ENCODE results near the gene IYD.
"Not testable (repeated sequence)": the region's sequence is repeated elsewhere in the genome, so short reads cannot be mapped to it uniquely, and the experiment has no call there.

Gene IYD

GRCh38 chr6:150369408-150369807 is 596 bp downstream of the IYD start:
- Histone ChIP-seq H3K56ac (ENCODE audit: low read length) (no peak overlapping the region), H3K27me3 (ENCODE audit: insufficient read depth, low read length, poor library complexity) (no peaks in the 10 kb centered on the region), H3K4ac (ENCODE audit: low read depth, low read length) (no peak overlapping the region), H4K8ac (ENCODE audit: low read depth, low read length) (no peak overlapping the region), H3K18ac (ENCODE audit: low read length) (no peak overlapping the region), H3K79me2 (ENCODE audit: control insufficient read depth, insufficient read depth, low read length) (no peaks in the 10 kb centered on the region), H2BK120ac (ENCODE audit: low read depth, low read length) (no peak overlapping the region), H3K79me1 (ENCODE audit: low read length) (no peaks in the 10 kb centered on the region), H3K4me3 (ENCODE audit: low read length) (no peak overlapping the region), H3K9ac (ENCODE audit: low read length) (no peak overlapping the region), H3K23ac (ENCODE audit: low read length) (no peak overlapping the region), H3K36me3 (ENCODE audit: control insufficient read depth, insufficient read depth, low read length) (no peaks in the 10 kb centered on the region), H2BK5ac (ENCODE audit: low read length) (no peak overlapping the region), H3K27ac (ENCODE audit: low read depth, low read length) (no peak overlapping the region), H3K4me1 (ENCODE audit: control insufficient read depth, low read depth, low read length) (no peaks in the 10 kb centered on the region), H4K5ac (ENCODE audit: low read length) (no peak overlapping the region), H2BK15ac (replicated peaks; ENCODE audit: low read depth) (no peak overlapping the region), H2AK5ac (ENCODE audit: low read length) (no peak overlapping the region), H3K4me2 (ENCODE audit: low read length) (no peak overlapping the region)
- no peak for DNase-seq
- no CpG with 5 or more reads among the region's 2 CpGs for WGBS (ENCODE audit: extremely low coverage, insufficient coverage, low lambda C conversion rate)

GRCh38 chr6:150370112-150370511 is 1.3 kb downstream of the IYD start:
- no peak overlapping the region for H4K5ac ChIP-seq (ENCODE audit: low read length)
- no peak overlapping the region for H2BK5ac ChIP-seq (ENCODE audit: low read length)
- H3K79me1 ChIP-seq (ENCODE audit: low read length) = no peaks in the 10 kb centered on the region
- no peaks in the 10 kb centered on the region for H3K27me3 ChIP-seq (ENCODE audit: insufficient read depth, low read length, poor library complexity)
- H3K23ac ChIP-seq (ENCODE audit: low read length) = no peak overlapping the region
- no peak for DNase-seq
- no peak overlapping the region for H3K4me3 ChIP-seq (ENCODE audit: low read length)
- H3K4me2 ChIP-seq (ENCODE audit: low read length) = no peak overlapping the region
- no CpG with 5 or more reads among the region's 12 CpGs for WGBS (ENCODE audit: extremely low coverage, insufficient coverage, low lambda C conversion rate)
- H2BK120ac ChIP-seq (ENCODE audit: low read depth, low read length) = no peak overlapping the region
- H3K27ac ChIP-seq (ENCODE audit: low read depth, low read length) = no peak overlapping the region
- H3K36me3 ChIP-seq (ENCODE audit: control insufficient read depth, insufficient read depth, low read length) = no peaks in the 10 kb centered on the region
- H2BK15ac ChIP-seq (replicated peaks; ENCODE audit: low read depth) = no peak overlapping the region
- H3K79me2 ChIP-seq (ENCODE audit: control insufficient read depth, insufficient read depth, low read length) = no peaks in the 10 kb centered on the region
- H2AK5ac ChIP-seq (ENCODE audit: low read length) = no peak overlapping the region
- no peak overlapping the region for H3K56ac ChIP-seq (ENCODE audit: low read length)
- no peak overlapping the region for H3K18ac ChIP-seq (ENCODE audit: low read length)
- no peak overlapping the region for H3K9ac ChIP-seq (ENCODE audit: low read length)
- H4K8ac ChIP-seq (ENCODE audit: low read depth, low read length) = no peak overlapping the region
- no peaks in the 10 kb centered on the region for H3K4me1 ChIP-seq (ENCODE audit: control insufficient read depth, low read depth, low read length)
- no peak overlapping the region for H3K4ac ChIP-seq (ENCODE audit: low read depth, low read length)

- Histone ChIP-seq H2BK5ac (ENCODE audit: low read length) (no peak overlapping the region), H3K4ac (ENCODE audit: low read depth, low read length) (no peak overlapping the region), H3K27me3 (ENCODE audit: insufficient read depth, low read length, poor library complexity) (no peaks in the 10 kb centered on the region), H4K5ac (ENCODE audit: low read length) (no peak overlapping the region), H3K18ac (ENCODE audit: low read length) (no peak overlapping the region), H3K36me3 (ENCODE audit: control insufficient read depth, insufficient read depth, low read length) (no peaks in the 10 kb centered on the region), H3K4me1 (ENCODE audit: control insufficient read depth, low read depth, low read length) (no peaks in the 10 kb centered on the region), H2BK15ac (replicated peaks; ENCODE audit: low read depth) (no peak overlapping the region), H2BK120ac (ENCODE audit: low read depth, low read length) (no peak overlapping the region), H2AK5ac (ENCODE audit: low read length) (no peak overlapping the region), H3K4me2 (ENCODE audit: low read length) (no peak overlapping the region), H3K9ac (ENCODE audit: low read length) (no peak overlapping the region), H3K27ac (ENCODE audit: low read depth, low read length) (no peak overlapping the region), H3K79me2 (ENCODE audit: control insufficient read depth, insufficient read depth, low read length) (no peaks in the 10 kb centered on the region), H3K79me1 (ENCODE audit: low read length) (no peaks in the 10 kb centered on the region), H3K23ac (ENCODE audit: low read length) (no peak overlapping the region), H3K4me3 (ENCODE audit: low read length) (no peak overlapping the region), H4K8ac (ENCODE audit: low read depth, low read length) (no peak overlapping the region), H3K56ac (ENCODE audit: low read length) (no peak overlapping the region)
- DNase-seq = no peak
- WGBS (ENCODE audit: extremely low coverage, insufficient coverage, low lambda C conversion rate) = no CpG with 5 or more reads among the region's 2 CpGs
Observed at GRCh38 chr6:150371356-150371755, 2.5 kb downstream of the IYD start.

- H3K4ac ChIP-seq (ENCODE audit: low read depth, low read length) = no peak overlapping the region
- H4K8ac ChIP-seq (ENCODE audit: low read depth, low read length) = no peak overlapping the region
- no peak overlapping the region for H2BK120ac ChIP-seq (ENCODE audit: low read depth, low read length)
- H2BK15ac ChIP-seq (replicated peaks; ENCODE audit: low read depth) = no peak overlapping the region
- no peak overlapping the region for H3K9ac ChIP-seq (ENCODE audit: low read length)
- no peak overlapping the region for H2AK5ac ChIP-seq (ENCODE audit: low read length)
- H3K79me2 ChIP-seq (ENCODE audit: control insufficient read depth, insufficient read depth, low read length) = no peaks in the 10 kb centered on the region
- H3K4me2 ChIP-seq (ENCODE audit: low read length) = no peak overlapping the region
- H3K23ac ChIP-seq (ENCODE audit: low read length) = no peak overlapping the region
- no peaks in the 10 kb centered on the region for H3K36me3 ChIP-seq (ENCODE audit: control insufficient read depth, insufficient read depth, low read length)
- no peaks in the 10 kb centered on the region for H3K27me3 ChIP-seq (ENCODE audit: insufficient read depth, low read length, poor library complexity)
- no CpG with 5 or more reads among the region's 1 CpG for WGBS (ENCODE audit: extremely low coverage, insufficient coverage, low lambda C conversion rate)
- no peaks in the 10 kb centered on the region for H3K4me1 ChIP-seq (ENCODE audit: control insufficient read depth, low read depth, low read length)
- H2BK5ac ChIP-seq (ENCODE audit: low read length) = no peak overlapping the region
- no peak overlapping the region for H3K18ac ChIP-seq (ENCODE audit: low read length)
- no peak overlapping the region for H3K4me3 ChIP-seq (ENCODE audit: low read length)
- H3K56ac ChIP-seq (ENCODE audit: low read length) = no peak overlapping the region
- no peak for DNase-seq
- no peaks in the 10 kb centered on the region for H3K79me1 ChIP-seq (ENCODE audit: low read length)
- H4K5ac ChIP-seq (ENCODE audit: low read length) = no peak overlapping the region
- no peak overlapping the region for H3K27ac ChIP-seq (ENCODE audit: low read depth, low read length)
Observed at GRCh38 chr6:150372051-150372450, 3.2 kb downstream of the IYD start.

- Histone ChIP-seq H3K36me3 (ENCODE audit: control insufficient read depth, insufficient read depth, low read length) (no peaks in the 10 kb centered on the region), H2AK5ac (ENCODE audit: low read length) (no peak overlapping the region), H3K27ac (ENCODE audit: low read depth, low read length) (no peak overlapping the region), H3K79me1 (ENCODE audit: low read length) (no peaks in the 10 kb centered on the region), H3K56ac (ENCODE audit: low read length) (no peak overlapping the region), H4K5ac (ENCODE audit: low read length) (no peak overlapping the region), H3K4ac (ENCODE audit: low read depth, low read length) (no peak overlapping the region), H3K79me2 (ENCODE audit: control insufficient read depth, insufficient read depth, low read length) (no peaks in the 10 kb centered on the region), H3K27me3 (ENCODE audit: insufficient read depth, low read length, poor library complexity) (no peaks in the 10 kb centered on the region), H2BK15ac (replicated peaks; ENCODE audit: low read depth) (no peak overlapping the region), H3K9ac (ENCODE audit: low read length) (no peak overlapping the region), H3K4me3 (ENCODE audit: low read length) (no peak overlapping the region), H3K23ac (ENCODE audit: low read length) (no peak overlapping the region), H3K4me1 (ENCODE audit: control insufficient read depth, low read depth, low read length) (no peaks in the 10 kb centered on the region), H4K8ac (ENCODE audit: low read depth, low read length) (no peak overlapping the region), H2BK5ac (ENCODE audit: low read length) (no peak overlapping the region), H2BK120ac (ENCODE audit: low read depth, low read length) (no peak overlapping the region), H3K4me2 (ENCODE audit: low read length) (no peak overlapping the region), H3K18ac (ENCODE audit: low read length) (no peak overlapping the region)
- no CpG with 5 or more reads among the region's 2 CpGs for WGBS (ENCODE audit: extremely low coverage, insufficient coverage, low lambda C conversion rate)
- DNase-seq = no peak
Observed at GRCh38 chr6:150373260-150373701, 4.5 kb downstream of the IYD start.

GRCh38 chr6:150374346-150374745 is 5.5 kb downstream of the IYD start:
- not testable (repeated sequence) for H3K79me1 ChIP-seq (ENCODE audit: low read length); H3K56ac ChIP-seq (ENCODE audit: low read length); H3K4me3 ChIP-seq (ENCODE audit: low read length); H3K4me1 ChIP-seq (ENCODE audit: control insufficient read depth, low read depth, low read length); H3K4me2 ChIP-seq (ENCODE audit: low read length); H2BK120ac ChIP-seq (ENCODE audit: low read depth, low read length); H3K23ac ChIP-seq (ENCODE audit: low read length); H2BK5ac ChIP-seq (ENCODE audit: low read length); H2AK5ac ChIP-seq (ENCODE audit: low read length); H3K27ac ChIP-seq (ENCODE audit: low read depth, low read length); DNase-seq; H3K9ac ChIP-seq (ENCODE audit: low read length); H2BK15ac ChIP-seq (replicated peaks; ENCODE audit: low read depth); H4K8ac ChIP-seq (ENCODE audit: low read depth, low read length); H3K27me3 ChIP-seq (ENCODE audit: insufficient read depth, low read length, poor library complexity); H3K36me3 ChIP-seq (ENCODE audit: control insufficient read depth, insufficient read depth, low read length); H3K79me2 ChIP-seq (ENCODE audit: control insufficient read depth, insufficient read depth, low read length); H3K18ac ChIP-seq (ENCODE audit: low read length); H4K5ac ChIP-seq (ENCODE audit: low read length); H3K4ac ChIP-seq (ENCODE audit: low read depth, low read length)
- whole genome bisulfite sequencing (ENCODE audit: extremely low coverage, insufficient coverage, low lambda C conversion rate) = no CpG with 5 or more reads among the region's 5 CpGs

Data from mesendoderm (in vitro differentiated cells).